HG03575 (cell line): ENCODE results near the gene TBX22.
"Not testable (repeated sequence)": the region's sequence is repeated elsewhere in the genome, so short reads cannot be mapped to it uniquely, and the experiment has no call there.

Experiments
- ATAC-seq: cut with Tn5 transposase; IDR thresholded peaks from one replicate; pipeline ENCODE4 v1.9.1; 2021; ENCODE audit not compliant: unreplicated experiment, insufficient number of reproducible peaks, low FRiP score; ENCODE audit errors: extremely low read depth

TBX22 gene

GRCh38 chrX:80014141-80014940 is at the start of gene TBX22:
Gene TBX22, plus strand, starts transcription at chrX:80014753. Its CDS starts 7,517 bp downstream, at chrX:80022270.
- no peak for ATAC-seq

- ATAC-seq = no peak
Measured at GRCh38 chrX:79975605-79976004, 38.9 kb upstream of the TBX22 start.

DNA sequence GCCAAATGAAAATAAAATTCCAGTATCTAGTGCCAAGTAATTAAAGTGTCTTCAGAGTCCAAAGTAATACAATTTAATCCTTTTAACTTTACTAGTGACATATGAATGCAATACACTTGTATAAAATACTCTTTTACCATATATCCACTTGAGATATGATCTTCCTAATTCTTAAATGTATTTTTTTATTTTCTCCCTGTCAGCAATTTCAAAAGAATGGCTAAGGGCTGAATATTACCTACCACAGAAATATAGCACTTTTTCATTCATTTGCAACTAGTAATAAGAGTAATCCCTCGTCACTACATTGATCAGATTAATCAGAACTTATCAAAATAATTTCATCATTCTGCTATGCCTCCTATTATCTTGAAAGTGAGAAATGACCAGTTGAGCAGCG is 10.1 kb upstream of the TBX22 start:
- ATAC-seq = no peak

GRCh38 chrX:80011522-80011921 is 3.0 kb upstream of the TBX22 start:
- ATAC-seq = no peak

DNA sequence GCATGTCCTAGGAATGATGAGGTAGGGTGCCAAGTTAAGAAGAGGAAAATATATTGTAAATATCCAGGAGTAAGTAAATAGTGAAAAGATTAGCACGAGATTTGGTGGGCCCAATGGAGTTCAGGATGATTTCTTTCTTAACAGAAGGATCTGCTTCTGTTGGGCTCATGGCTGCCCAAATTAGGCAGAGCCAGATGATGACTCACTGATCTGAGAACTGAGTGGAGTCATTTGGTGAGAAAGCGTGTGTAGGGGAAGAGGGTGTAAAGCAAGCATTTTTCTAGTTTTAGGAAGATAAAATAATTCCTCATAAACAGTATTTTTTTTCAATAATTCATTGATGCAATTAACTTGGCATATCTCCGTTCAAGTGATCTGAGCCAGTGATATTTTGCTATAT is 1.6 kb downstream of the TBX22 start:
- no peak for ATAC-seq

- ATAC-seq = no peak
Measured at GRCh38 chrX:80021621-80022020, 7.1 kb downstream of the TBX22 start.

GRCh38 chrX:80022363-80023031 is 7.9 kb downstream of the TBX22 start:
- ATAC-seq = no peak

DNA sequence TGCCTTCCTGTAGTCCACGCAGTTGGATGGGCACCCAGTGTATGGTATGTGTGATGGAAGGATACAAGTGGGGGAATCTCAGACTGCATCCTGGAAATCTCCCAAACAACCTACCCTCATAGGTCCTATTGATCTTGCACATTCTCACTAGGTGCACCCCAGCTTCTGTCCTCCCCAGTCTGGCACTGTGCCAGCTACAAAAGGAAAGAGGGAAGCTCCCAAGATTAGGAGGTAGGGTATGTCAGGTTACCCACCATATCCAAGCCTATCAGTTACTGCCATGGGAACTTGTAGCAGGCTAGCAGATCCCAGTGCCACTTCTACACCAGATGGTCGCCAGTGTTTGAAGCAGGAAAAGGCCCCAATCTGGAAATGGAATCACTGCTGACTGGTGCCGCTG is 11.6 kb downstream of the TBX22 start:
- no peak for ATAC-seq

- ATAC-seq = not testable (repeated sequence)
Measured at GRCh38 chrX:80066156-80066555, 51.6 kb downstream of the TBX22 start.

- not testable (repeated sequence) for ATAC-seq
Measured at GRCh38 chrX:80075625-80076024, 61.1 kb downstream of the TBX22 start.
